ENCODE data around the gene CUX1.

DNA sequence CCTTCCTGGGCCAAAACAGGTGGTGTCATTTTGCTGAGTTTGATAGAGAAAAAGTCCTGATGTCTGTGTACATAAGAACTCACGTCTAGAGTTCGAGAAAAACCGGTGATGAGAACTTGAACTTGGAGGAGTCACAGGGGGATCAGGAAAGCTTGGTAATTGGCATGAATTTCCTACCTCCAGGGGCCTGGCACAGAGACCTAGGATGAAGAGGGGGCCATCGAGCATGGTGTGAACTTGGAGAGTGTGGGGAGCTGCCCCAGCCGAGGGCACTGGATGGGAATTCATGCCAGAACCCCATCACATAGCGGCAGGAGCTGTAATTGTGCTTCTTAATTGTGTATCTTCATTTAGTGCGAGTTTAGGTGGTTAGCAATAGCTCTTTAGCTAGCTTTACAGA, 82.2 kb downstream of the CUX1 start:
- TF ChIP-seq, protein P1, sequence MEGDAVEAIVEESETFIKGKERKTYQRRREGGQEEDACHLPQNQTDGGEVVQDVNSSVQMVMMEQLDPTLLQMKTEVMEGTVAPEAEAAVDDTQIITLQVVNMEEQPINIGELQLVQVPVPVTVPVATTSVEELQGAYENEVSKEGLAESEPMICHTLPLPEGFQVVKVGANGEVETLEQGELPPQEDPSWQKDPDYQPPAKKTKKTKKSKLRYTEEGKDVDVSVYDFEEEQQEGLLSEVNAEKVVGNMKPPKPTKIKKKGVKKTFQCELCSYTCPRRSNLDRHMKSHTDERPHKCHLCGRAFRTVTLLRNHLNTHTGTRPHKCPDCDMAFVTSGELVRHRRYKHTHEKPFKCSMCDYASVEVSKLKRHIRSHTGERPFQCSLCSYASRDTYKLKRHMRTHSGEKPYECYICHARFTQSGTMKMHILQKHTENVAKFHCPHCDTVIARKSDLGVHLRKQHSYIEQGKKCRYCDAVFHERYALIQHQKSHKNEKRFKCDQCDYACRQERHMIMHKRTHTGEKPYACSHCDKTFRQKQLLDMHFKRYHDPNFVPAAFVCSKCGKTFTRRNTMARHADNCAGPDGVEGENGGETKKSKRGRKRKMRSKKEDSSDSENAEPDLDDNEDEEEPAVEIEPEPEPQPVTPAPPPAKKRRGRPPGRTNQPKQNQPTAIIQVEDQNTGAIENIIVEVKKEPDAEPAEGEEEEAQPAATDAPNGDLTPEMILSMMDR (IDR thresholded peaks at IDR 0.05) = no peak
- TF ChIP-seq POLR2A (IDR thresholded peaks at IDR 0.05) = no peak

Data from esophagus squamous epithelium (tissue), 4 donors.